HG03045 (cell line): ENCODE results near the gene LBHD1.
"Not testable (repeated sequence)": the region's sequence is repeated elsewhere in the genome, so short reads cannot be mapped to it uniquely, and the experiment has no call there.

Experiments used
- ATAC-seq: cut with Tn5 transposase; IDR thresholded peaks from one replicate; pipeline ENCODE4 v1.9.1; 2021; ENCODE audit warnings: mild to moderate bottlenecking, moderate library complexity; ENCODE audit not compliant: unreplicated experiment

Gene LBHD1

DNA sequence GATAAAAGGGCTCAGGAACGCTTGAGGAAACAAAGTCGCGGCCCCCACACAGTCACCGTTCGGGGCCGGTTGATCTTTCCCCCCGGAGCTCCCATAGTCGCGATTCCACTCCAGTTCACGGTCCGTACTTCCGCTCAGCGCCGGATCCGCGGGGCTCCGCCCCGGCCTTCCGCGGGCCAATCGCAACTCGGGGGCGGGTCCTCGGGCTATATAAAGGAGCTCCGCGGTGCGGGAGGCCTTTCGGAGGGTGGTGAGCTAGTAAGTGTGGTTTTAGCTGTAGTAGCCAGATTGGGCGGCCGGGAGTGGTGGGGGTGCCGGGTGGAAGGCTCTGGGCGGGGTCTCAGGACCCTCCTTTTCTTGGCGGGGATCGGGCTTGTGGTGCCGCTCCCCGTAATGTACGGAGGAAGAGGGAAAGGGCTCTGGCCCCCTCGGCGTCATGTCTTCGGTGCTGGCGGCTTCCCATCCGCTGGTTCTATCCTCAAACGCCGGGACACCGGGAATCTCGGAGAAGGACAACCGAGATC, 6.9 kb downstream of the LBHD1 start, which contains the start of the genes C11orf98 and CSKMT:
Gene C11orf98, minus strand, starts transcription at position 136 of the 524 bp plus-strand sequence. Its CDS starts 41 bp downstream, at position 95.
Gene CSKMT, plus strand, starts transcription at position 238 of the 524 bp plus-strand sequence. CDS start 568 bp downstream, outside the sequence.
- peak; percentile 79 for ATAC-seq

DNA sequence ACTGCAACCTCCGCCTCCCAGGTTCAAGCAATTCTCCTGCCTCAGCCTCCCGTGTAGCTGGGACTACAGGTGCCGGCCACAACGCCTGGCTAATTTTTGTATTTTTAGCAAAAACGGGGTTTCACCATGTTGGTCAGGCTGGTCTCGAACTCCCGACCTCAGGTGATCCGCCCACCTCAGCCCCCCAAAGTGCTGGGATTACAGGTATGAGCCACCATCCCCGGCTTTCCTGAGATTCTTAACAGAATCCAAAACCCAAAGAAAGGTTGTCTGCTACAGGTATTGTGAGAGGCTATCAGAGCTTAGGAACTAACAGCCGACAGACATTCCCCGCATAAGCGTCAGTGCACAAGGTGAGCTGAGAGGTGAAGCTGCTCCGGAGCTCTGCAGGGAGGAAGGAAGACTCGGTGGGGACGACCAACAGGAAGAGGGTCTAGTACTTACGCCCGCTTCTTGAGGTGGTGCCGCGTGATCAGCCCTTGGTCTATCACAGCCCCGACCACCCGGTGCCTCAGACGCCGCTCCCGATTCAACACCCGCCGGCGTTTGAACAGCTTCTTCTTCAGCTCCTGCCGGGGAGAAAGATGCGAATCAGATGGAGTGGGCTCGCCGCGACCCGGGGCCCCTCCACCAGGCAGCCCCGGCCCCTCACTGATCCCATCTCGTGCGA, 7.5 kb downstream of the LBHD1 start:
- ATAC-seq = peak; percentile 24

DNA sequence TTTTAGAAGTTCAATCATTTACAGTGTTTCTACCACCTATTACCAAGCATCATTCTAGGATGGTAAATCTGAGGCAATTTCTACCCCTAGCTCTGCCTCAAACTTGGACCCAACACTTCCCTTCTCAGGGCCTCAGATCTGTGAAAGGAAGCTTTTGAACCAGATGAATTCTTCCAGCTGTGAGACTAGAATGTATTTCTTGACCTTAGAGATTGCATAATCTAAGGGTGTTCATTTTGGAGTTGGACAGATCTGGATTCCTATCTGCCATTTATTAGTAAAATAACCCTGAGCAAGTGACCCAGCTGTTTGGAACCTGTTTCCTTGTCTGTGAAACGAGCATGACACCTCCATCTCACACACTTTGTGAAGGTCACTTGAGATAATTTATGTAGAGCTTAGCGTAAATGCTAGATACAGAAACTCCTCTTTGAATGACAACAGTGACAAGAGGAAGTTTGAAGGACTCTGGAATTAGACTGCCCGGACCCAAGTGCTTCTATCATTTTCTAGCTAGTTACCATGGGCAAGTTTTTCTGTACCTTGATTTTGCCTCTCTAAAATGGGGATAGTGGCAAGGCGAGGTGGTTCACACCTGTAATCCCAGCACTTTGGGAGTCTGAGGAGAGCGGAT, 15.2 kb downstream of the LBHD1 start:
- ATAC-seq = no peak

DNA sequence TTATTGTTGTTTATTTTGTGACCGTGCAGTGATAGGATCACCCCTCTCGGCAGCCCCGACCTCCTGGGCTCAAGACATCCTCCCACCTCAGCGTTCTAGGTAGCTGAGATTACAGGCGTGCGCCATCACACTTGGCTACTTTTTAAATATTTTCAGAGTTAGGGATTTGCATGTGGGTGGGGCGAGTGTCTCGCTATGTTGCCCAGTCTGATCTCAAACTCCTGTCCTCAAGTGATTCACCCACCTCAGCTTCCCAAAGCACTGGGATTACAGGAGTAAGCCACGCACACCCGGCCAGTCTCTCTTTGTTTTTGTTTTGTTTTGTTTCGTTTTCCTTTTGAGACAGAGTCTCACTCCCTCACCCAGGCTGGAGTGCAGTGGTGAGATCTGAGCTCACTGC, 17.8 kb downstream of the LBHD1 start:
- ATAC-seq = no peak

DNA sequence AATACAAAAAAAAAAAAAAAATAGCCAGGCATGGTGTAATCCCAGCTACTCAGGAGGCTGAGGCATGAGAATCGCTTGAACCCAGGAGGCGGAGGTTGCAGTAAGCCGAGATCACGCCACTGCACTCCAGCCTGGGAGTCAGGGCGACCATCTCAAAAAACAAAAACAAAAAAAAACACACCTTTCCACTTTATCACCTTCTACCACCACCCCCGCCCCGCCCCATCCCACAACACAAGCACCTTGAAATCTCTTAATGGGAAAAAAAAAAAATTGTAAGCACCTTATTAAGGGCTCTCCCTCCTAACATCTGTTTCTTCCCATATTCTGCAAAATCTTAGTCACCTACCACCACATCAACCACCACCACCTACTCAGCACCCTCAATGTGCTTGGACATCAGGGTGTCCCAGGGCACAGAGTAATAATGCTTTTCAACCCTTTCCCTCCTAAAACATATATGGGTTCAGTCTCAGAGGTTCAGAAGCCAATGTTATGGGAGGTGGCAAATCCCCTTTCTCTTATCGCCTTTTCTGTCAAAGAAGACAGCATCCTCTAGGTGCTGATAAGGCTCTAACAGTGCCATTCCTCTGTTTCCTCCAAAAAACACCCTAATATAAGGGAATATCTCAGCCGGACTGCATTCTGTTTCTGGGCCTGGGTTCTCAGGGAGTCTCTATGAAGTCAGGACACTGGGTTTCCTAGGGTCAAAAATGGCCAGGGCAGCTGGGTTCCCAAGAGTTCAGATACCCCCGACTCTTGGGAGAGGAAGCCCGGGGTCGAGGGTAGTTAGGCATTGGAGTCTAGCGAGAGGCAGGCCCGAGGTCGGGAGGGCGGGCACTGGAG, 19.7 kb downstream of the LBHD1 start:
- peak; percentile 9 for ATAC-seq

DNA sequence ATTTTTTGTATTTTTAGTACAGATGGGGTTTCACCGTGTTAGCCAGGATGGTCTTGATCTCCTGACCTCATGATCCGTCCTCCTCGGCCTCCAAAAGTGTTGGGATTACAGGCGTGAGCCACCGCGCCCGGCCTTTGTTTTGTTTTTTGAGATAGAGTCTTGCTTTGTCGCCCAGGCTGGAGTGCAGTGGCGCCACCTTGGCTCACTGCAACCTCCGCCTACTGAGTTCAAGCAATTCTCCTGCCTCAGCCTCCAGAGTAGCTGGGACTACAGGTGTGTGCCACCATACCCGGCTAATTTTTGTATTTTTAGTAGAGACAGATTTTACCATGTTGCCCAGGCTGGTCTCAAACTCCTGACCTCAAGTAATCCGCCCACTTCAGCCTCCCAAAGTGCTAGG, 21.8 kb downstream of the LBHD1 start:
- ATAC-seq = not testable (repeated sequence)

DNA sequence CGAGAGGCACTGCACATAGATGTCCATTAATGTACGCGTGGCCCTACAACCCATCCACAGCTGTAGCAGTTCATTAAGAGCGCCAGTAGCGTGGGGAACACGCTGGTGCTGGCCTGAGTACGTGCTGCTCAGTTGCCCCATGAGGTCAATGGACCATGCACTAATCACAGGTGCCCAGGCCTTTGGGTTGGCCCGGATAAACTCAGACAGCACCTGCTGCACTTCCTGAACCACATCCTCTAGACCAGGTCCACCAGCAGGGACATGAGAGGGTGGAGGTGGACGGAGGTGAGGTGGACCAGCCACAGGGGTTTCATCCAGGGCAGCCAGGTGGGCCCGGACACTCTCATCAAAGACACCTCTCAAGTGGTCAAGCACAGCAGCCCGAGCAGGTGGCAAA, 22.6 kb downstream of the LBHD1 start:
- ATAC-seq = no peak

DNA sequence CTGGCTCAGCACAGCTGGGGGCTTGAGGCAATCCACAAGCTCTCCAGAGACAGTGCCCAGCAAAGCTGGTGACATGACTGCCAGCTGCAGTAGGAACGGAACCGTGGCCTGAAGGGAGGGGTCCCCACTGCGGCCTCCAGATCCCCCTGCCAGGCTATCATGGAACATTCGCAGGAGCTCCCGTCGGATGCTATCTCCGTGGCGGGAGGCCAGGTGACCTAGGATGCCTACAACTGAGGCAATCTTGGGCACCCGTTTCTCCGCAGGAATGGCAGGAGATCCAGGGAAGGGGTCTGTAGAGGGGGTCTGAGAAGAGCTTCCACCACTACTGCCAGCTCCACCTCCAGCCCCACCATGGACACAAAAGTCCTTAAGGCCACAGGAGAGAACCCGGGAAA, 23.1 kb downstream of the LBHD1 start:
- no peak for ATAC-seq

DNA sequence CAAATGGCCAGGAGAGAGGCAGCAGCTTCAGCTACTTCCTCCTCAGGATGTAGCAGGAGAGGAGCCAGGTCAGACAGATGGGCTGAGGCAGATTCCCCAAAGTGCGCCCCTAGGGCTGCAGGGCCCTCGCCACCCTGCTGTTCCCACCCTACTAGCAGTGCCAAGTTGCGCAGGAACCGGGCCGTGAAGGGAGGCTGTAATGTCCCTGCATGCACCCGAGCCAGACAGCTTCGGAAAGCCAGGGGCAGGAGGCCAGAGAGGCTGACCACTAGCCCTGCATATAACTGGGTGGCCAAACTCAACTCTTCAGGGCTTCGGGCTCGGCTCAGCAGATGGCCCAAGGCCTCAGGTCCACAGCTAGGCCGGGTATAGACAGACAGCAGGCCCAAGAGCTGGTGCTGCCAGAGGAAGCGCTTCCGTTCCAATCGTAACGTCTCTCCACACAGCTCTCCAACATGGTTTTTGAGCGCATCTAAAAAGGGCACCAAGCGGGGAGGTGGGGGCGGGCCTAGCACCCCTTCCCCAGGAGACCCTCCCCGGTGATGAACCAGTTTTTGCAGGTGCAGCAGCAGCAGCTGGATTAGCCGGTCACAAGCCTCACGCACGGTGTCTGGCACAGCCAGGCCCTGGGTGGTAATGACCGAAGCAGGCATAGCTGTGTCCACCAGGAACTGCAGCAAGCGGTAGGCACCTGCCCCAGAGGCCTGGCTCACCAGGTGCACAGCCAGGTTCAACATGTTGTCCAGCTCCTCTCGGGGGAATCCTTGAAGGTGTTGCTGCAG, 23.7 kb downstream of the LBHD1 start:
- ATAC-seq = no peak

DNA sequence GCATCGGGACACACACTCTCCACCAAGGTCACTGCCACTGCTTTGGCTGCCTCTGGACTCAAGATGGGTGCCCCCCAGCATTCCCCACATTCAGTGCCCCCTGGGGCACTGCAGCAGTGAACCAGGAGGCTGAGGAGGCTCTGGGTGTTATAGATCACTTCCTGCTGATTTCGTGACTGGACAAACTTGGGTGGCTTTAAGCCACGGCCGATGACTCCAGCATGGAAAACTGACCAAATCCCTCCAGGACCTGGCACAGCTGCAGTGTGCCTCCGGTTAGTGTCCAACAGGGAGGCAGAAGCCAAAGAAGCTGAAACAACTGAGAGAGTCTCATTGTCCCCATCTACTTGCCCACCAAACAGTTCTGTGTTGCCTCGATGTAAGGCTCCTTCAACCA, 24.5 kb downstream of the LBHD1 start:
- no peak for ATAC-seq

DNA sequence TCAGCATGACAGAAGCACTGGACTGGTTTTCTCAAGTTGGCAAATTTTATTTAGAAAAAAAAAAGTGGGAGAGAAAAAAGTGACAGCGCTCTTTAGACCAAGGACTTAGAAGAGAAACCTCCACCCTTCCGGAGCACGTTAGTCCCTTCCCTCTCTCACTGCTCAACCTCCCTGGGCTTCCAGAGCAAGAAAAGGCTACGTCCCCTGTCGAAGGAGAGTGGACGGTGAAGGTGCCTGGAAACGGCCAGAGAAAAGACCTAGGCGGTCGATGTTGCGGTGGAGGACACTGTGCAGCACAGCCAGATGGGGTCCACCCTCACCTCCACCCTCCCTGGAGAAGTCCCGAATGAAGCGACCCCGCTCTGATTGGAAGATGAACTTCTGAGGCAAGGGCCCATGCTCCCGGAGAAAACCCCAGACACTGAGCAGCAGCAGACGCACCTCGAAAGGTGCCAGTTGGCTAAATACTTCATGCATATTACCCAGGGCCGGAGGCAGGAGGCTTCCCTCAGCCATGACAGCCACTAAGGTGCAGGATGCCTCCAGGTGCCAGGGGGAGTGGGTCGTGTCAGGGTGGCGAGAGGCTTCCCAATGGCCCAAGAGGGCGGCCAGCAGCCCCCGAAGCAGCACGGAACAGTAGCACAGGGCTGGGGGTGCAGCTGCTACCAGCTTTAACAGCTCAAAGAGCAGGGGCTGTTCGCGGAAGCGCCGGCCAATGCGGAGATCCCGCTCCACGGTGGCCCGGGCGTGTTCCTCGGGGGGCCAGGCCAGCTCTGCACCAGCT, 25.1 kb downstream of the LBHD1 start:
- no peak for ATAC-seq

DNA sequence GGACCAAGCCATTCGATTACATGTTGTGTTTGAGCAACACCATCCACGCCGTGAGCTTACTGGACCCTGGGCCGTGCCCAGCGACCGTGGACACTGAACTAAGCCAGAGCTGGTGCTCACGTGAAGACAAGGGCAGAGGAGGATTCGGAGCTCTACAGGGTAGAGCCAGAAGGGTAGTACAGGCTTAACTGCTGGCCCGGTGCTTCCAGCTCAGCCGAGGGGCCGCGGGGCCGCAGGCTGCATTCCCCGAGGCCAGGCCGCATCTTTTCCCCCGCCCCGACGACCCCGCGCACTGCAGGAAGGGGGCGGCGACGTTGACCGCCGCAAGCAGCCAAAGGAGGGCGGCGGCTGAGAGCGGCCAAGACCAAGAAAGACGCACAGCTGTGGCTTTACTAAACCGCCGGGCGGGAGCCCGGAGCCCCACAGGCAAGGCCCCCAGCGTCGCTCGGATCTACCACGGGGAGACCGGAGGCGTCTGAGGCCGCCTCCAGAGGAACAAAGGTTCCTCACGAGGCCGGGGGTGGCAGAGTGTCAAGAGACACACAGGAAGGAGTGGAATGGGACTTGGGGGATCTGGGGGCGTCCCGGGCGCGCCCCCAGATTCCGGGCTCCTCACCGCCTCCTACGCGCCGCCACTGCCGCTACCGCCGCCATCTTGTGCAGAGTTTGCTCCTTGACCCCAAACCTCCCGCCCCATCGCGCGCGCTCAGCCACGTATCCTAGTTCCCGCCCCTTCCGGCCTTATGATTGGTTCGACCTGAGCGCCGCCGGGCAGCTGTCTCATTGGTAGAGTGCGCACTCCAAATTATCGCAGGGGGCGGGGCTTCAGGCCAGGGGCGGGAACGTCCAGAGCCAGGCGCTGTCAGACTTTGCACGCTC, 25.9 kb downstream of the LBHD1 start, which contains the start of gene GANAB:
Gene GANAB, minus strand, starts transcription at position 668 of the 879 bp plus-strand sequence. Its CDS starts 14 bp downstream, at position 654.
- peak; percentile 91 for ATAC-seq

DNA sequence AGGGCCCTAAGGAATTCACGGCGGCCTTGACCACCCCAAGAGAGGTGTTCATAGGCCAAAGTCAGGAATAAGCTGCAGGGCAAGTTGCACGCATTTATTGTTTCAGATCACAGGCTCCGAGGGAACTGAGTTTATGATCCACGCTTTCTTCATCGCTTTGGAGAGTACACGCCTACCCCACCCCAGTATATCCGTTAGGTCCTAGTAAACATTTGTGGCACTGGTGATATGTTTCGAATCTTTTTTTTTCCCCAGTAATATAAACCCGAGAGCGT, 26.5 kb downstream of the LBHD1 start:
- ATAC-seq = no peak

DNA sequence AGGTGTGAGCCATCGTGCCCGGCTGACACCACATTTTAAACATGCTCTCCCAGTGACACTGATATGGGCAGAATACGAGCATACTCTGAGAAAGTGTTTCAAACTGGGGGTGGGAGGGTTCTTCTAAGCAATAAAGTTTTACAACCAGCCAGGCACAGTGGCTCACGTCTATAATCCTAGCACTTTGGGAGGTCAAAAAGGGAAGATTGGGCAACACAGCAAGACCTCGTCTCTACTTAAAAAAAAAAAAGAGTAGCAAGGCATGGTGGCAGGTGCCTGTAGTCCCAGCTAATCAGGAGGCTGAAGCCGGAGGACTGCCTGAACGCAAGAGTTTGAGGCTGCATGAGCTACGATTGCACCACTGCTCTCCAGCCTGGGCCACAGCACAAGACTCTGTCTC, 27.8 kb downstream of the LBHD1 start:
- no peak for ATAC-seq

DNA sequence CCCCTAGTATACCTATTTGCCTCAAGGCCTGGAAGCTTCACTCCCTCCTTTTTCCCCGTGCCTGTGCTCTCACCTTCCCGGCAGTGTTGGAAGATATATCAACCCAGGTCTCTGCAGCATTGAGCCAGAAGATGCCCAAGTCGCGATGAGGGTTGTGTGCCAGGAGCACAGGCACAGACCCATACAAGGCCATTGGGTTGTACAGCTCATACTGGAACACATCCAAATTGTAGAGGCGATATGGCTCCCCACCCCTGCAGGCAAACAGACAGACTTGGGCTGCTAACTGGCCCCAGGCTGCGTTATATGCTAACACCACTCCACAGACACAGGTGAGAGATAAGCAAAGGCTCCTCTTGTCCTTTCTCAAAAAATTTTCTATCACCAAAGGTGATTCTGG, 39.6 kb downstream of the LBHD1 start:
- ATAC-seq = no peak

DNA sequence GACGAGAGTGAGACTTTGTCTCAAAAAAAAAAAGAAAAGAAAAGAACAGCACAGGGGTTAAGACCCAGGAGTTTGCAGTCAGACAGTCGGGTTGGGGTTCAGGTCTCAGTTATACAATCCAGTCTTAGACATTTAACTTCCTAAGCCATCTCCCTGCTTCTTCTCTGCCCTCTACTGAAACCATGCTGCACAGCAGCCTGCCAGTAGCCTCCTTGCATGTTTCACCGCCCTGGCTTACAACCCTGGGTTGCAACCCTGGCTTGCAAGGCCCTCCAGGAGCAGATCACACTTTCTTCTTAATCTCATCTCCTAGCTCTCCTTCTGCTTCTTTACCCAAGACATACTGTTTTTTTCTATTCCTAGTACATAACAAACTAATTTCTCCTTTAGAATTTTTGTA, 44.4 kb downstream of the LBHD1 start:
- ATAC-seq = no peak

DNA sequence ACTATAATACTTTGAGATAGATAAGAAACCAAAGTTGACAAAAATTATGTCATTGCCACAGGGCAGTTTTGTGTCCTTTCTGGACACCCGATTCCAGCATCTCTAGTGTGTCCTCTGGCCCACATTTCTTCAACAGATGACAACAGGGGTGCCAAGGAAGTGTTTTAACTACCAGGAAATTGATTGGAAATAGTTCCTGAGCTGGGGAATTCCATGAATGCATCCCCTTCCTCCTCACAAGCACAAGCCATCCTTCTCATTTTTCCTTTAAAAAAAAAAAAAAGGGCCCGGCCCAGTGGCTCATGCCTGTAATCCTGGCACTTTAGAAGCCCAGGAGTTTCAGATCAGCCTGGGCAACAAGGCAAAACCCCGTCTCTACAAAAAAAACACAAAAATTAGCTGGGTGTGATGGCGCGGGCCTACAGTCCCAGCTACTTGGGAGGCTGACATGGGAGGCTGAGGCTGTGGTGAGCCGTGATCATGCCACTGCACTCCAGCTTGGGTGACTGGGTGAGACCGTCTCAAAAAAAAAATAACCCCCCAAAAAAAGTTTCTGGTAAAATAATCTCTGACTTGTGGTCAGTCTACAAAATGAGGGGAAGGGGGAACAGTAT, 49.5 kb downstream of the LBHD1 start:
- ATAC-seq = no peak
